K562 (cell line): Measurements from ENCODE around the gene FN3KRP.

Experiments
- NR4A1 ChIP-seq, 2 experiments: fragments of 250-450 bp in 1 of 2; fragments of 450-650 bp in 1 of 2; sonication (Bioruptor Pico) in 1 of 2; IDR thresholded peaks; 2 replicates each; pipeline versions ENCODE4 v1.4.0 to v1.6.1; 2016 to 2020; ENCODE audit warnings: mild to moderate bottlenecking in 2 of 2, missing compliant biosample characterization in 1 of 2, missing genetic modification characterization in 1 of 2, moderate library complexity in 1 of 2
- ZBTB8A ChIP-seq: fragments of 450-650 bp; IDR thresholded peaks from 2 replicates; pipeline ENCODE4 v1.6.1; 2018; ENCODE audit warnings: mild to moderate bottlenecking, moderate library complexity; ENCODE audit not compliant: partially characterized antibody

DNA sequence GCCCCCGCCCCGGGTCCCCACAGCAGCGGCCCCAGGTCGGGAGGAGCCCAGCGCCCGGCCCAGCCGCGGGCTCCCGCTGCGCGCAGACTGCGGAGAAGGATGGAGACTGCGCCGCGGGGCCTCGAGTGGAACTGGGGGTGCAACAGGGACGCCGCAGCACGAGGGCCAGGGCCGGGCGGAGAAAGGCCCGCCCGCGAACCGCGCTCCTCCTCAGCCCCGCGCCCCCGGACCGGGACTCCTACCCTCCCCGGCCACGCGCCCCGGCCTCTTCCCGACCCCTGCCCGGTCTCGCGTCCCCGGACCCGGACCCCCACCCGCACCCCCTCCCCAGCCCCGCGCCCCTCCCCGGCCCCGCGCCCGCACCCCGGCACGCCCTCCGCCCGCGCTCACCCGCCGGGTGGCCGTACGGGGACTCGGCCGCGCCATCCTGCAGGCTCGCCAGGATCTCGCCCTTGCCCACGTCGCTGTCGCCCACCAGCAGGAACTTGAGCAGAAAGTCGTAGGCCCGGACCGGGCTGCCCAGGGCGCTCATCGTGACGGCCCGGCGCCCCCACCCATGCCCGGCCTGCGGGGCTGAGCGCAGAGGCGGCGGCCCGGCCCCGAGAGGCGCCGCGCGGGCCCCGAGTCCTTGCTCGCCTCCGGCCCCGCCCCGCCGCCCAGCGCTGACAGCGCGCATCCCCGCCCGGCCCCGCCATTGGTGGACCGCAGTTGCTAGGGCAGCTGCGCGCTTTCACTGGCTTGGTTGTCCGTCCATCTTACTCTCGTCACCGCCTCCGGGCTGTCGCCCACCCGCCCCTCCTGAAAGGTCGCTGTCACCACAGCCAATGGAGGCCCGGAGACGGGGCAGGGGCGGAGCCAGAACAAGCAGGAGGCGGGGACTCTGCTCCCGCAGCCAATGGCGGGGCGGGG, 18.2 kb upstream of the FN3KRP start, which contains the start of gene RAB40B:
- TF ChIP-seq ZBTB8A (no peak), NR4A1 (CRISPR knock-in tag; IDR thresholded peaks at IDR 0.05) (no peak), NR4A1 (tag; IDR thresholded peaks at IDR 0.05) (no peak)
